GM19452 (cell line): Measurements from ENCODE around the gene TAS1R2.

ENCODE experiments used
- ATAC-seq: cut with Tn5 transposase; IDR thresholded peaks from one replicate; pipeline ENCODE4 v1.9.1; 2021; ENCODE audit not compliant: unreplicated experiment

The TAS1R2 gene

DNA sequence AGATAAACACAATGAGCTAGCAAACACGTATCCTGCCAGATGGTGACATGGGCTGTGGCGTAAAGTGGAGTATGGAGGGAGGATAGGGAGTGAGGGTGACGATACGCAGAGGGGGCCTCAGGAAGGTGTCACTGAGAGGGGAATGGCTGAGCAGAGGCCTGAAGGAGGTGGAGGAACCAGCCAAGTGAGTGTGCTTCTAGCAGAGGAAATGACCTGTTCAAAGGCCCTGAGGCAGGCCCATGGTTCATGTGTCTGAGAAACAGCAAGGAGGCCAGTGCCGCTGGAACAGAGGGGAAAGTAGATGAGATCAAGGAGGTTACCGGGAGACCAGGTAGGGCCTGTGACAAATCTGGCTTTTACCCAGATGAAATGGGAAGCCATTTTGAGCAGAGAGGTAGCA lies 36.0 kb downstream of the TAS1R2 start:
- no peak for ATAC-seq

DNA sequence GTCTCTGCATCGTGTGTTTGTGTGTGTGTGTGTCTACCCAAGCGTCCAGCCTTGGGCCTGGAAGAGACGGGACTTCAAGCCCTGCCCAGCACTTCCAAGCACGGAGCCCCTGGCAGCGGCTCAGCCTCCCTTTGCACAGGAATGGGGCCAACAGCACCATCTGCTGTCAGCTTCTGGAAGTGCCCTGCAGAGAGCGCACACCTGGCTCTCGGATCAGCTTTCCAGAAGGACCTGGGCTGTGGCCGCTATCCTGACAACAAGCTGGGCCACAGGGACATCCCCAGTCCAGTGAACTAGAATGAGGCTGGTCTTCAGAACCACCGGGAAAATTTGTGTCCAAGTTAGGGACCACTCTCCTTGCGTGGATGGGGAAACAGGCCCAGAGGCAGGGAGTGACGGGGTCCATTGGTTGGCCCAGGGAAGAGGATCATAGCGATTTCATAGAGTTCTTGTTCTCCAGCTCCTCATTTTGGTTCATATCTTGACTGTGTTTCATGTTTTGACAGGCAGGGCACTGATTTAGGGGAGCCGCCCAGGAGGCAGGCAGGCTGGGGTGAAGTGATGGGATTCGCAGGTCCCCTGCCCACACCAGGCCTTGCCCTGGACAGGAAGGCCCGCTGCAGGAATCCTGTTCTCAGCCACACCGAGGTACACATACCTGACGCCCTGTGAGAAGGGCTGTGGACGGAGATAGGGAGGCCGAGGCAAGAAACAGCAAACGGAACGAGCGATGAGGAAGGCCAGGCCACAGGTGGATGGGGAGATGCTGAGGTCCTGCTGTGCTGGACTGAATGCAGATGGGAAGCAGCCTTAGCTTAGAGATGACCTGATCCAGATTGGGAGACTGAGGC lies 38.4 kb downstream of the TAS1R2 start:
- no peak for ATAC-seq

DNA sequence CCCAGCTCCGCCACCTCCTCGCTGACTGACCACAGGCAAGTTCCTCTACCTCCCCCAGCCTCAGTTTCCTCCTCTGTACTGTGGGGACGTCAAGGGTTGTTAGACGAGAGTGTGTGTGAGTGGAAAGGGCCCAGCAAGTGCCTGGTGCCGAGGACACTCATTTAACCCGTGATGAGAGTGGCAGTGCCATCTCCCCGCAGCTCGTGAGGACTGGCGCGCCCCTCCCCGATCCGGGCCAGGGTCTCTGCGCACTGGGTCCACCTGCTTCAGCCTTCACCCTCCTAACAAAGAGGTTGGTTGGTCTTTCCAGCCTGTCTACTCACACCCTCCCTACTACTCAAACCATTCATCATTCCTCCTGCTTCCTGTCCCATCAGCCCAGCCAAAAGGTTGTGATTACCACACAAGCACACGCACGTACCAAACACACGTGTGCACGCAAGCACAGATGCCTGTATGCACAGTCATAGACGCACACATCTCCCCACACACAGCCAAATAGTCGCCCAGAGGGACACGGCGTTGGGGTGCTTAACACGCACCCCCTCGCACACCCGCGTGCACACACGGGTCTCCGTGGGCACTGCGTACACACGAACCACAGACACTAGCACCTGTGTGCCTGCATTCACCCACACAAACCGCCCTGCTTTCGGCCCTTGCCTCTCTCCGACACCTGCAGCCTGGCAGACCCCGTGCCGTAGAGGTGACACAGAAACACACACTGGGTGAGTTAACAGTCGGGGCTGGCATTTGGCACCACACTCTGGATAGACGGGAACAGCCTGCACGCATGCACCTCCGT lies 39.3 kb downstream of the TAS1R2 start:
- ATAC-seq: no peak

DNA sequence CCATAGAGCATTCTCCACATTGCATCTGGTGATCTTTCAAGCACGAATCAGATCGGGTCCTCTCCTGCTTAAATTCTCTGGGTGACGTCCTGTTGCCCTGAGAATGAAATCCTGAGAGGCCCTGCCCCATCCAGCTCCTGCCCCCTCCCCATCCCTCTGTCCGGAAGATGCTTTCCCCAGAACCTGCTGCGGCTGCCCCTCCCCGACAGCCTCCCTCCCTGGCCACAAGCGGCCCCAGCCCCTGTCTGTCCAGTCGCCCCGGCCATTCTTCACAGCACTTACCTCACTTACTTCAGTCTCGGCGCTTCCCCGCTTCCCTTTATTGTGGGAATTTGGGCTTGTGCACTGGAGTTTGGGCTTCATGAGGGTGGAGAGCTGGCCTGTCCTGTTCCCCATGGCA lies 40.3 kb downstream of the TAS1R2 start:
- ATAC-seq: no peak

DNA sequence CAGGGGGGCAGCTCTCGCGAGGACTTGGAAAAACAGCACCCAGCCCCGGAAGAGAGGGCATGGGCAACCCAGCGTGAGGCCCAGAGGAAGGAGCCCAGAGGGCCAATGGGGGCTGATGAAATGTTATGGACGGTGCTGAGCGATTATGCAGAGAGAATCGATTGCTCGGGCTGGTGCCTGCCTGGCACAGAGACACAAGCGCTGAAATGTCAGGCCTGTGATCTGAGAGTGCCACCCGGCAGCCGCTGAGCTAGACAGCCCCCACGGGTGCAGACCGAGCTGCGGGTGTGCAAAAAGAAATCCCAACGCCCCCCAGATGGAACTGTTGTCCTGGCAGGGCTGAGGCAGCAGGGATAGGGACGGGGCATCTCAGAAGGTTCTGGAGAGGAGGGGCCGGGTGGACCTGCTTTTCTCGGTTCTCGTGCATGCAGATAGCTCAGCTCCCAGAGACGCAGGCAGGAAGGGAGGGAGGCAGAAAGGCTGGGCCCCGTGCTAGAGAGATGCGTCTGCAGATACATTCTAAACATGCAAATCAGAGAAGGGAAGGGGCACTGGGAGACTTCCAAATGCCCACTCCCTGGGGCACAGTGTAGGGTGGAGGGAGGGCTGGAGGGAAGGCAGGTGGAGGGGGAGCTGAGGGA lies 41.5 kb downstream of the TAS1R2 start:
- ATAC-seq: no peak

DNA sequence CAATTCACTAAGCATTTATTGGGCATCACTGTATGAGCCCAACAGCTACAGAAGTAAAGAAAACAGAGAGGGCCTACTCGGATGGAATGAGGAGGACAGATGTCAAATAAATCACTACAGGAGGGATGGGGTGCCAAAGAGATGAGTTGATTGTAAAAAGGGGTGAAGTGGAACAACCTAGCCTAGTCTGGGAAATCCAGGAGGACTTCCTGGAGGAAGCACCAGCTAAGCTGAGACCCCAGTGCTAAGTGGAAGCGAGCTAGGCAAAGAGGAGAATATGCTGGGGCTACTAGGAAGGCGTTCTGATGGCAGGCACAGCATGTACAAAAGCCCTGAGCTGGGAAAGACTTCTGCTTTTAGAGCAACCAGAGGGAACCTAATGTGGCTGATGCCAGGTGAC lies 42.1 kb downstream of the TAS1R2 start:
- ATAC-seq: no peak

DNA sequence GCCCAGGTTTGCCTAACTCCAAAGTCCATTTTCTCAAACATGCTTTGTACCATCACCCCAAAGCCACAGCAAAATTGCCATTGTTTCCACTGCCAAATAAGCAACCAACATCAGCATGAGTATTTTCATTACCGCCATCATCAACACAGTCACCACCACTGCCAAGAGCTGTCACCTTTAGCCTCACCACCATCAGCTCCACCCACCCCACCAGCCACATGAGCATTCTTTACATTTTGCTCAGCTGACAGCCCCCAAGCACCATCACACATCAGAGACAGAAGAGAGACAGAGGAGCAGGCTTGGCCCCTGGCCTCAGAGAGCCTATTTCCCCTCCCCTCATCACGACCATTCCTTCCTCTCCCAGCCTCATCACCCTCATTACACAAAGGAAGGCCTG lies 42.7 kb downstream of the TAS1R2 start:
- ATAC-seq: no peak

DNA sequence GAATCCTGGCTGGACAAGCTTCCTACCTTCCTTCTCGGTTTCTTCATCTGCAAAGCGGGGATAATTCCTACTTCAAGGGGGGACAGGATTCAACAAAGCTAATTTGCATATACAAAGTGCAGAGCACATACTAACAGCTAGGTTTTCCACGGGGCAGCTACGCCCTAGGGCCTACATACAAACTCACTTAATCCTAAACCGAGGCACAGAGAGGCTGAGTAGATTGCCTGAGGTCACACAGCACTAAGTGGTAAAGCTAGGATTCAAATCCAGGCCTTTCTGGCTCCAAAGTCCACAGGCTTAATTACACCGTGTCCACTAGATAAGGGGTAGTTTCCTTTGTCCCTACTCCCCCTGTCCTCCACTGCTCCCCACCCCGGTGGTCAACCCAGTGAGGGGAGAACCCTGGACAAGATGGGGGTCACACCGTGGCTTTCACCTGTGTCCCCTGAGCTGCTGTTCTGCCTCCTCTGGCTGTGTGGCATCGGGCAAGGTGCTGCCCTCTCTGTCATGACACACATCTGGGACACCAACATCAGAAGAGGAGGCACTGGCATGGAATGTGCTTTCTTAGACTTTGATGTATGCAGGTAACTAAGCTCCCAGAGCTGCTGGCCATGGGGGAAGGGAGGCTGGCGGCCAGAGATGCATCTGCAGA lies 44.5 kb downstream of the TAS1R2 start:
- no peak for ATAC-seq

DNA sequence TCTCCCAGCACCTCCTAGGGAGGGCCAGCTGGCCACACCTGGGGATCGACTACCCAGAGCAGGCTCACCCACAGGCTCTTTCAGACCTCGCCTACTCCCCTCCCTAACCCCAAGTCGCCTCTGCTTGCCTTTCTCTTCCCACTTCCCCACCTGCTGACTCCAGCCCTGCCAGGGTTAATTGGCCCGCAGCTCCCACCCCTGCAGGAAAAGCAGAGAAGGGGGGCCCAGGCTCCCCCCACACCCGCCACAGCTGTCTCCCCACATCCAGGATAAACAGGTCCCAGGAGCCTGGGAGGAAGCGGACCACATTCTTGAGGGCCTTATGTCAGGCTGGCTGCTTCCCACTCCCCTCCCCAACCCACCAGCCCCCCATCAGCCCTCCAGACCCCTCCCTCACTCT lies 45.0 kb downstream of the TAS1R2 start:
- ATAC-seq: no peak

DNA sequence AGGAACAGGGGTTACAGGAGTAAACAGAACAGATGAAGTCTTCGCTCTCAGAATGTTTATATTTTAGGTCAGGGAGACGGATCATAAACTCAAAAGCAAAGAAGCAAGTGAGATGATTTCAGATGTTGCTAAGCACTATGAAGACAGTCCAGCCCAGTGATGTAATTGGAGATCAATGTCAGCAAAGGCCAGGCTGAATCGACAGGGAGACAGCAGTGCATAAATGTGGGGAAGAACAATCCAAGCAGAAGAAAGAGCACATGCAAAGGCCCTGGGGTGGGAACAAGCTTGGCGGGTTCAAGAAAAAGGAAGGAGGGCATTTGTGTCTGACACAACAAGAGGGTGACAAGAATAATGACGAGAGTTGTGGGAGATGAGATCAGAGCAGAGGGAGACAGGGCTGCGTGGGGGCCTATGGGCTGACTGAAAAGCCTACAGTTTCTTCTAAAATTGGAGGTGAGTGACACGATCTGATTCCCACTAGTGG lies 47.0 kb downstream of the TAS1R2 start:
- ATAC-seq: no peak

DNA sequence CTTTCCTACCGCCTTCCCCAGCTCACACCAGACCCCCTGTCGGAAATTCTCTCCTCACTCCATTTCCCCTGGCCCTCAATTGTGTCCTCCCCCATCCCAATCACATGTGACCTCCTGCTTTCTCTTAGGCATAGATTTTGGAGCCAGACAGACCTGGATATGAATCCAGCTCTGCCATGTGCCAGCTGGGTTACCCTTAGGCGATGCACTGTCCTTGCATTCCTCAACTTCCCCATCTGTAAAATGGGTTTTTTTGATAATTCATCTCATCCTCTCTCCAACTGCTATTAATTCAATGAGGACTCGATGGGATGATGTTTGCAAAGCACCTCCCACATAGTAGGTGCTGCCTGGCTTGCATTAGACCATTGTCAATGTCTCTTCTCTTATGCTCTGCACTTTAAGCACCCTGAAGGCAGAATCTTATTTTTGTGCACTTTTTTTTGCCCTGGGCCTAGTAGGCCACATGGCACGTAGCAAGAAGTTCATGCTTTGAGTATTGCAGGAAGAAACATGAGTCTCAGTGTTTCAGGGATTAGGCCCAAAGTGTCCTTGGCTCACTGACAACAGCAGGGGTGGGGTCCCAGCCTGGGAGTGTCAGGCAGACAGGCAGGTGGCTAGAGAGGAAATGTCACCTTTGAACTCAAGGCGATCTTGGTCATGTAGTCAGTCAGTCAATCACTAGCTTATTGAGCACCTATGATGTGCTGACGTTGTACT lies 47.6 kb downstream of the TAS1R2 start:
- no peak for ATAC-seq

DNA sequence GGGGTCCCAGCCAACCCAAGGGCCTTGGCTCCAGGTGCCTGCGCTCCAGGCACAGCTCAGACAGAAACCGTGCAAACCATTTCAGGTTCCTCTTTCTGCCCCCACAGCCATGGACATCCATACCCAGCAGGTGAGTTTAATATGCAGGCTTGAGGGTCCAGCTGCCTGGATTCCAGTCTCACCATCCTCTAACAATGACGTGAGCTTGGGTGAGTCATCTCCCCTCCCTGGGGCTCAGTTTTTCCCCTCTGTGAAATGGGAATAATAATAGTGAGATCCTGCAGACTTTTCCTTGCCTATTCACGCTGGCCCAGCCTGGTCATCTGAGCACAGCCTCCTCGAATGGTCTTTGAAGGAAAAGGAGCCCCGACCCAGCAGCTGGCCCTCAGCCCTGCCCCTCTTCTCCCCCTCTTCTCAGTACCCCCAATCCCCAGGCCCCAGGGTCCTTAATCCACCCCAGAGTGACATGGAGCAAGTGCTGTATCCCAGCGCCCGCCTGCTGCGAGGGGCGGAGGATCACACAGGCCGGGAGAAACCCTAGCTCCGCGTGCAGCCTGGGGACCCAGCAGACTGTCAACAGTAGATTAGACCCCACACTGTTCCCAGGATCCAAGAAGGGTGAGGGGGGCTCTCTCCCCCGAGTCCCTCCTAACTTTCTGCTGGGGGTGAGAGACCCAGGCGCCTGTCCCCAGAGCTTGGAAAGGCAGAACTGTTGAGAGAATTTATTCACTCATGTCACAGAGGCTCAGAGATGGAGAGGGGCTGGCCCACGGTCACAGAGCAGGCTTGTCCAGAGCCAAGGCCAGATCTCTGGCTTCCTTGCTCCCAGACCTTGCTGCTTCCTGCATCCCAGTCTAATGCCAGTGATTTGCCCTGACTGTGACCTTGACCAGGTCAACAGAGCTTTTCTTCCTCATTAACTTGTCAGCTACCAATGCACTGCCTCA lies 49.2 kb downstream of the TAS1R2 start:
- ATAC-seq: no peak

DNA sequence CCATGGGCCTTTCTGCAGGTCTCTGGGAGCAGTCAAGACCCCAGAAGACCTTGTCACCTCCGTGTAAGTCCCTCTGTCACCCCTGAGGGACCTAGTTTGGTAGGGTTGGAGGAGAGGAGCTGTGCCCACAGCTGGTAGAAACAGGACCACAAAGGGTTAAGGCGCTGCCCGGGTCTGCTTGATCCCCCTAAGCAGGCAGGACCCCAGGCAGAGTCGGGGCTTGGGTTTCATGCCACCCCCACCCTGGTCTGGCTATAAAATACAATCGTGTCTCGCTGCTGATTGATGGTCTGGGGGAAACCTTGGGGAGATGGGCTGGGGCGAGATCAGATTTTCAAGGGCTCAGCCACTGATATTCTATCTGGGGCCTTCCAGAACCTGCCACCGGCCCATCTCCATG lies 50.9 kb downstream of the TAS1R2 start:
- no peak for ATAC-seq

DNA sequence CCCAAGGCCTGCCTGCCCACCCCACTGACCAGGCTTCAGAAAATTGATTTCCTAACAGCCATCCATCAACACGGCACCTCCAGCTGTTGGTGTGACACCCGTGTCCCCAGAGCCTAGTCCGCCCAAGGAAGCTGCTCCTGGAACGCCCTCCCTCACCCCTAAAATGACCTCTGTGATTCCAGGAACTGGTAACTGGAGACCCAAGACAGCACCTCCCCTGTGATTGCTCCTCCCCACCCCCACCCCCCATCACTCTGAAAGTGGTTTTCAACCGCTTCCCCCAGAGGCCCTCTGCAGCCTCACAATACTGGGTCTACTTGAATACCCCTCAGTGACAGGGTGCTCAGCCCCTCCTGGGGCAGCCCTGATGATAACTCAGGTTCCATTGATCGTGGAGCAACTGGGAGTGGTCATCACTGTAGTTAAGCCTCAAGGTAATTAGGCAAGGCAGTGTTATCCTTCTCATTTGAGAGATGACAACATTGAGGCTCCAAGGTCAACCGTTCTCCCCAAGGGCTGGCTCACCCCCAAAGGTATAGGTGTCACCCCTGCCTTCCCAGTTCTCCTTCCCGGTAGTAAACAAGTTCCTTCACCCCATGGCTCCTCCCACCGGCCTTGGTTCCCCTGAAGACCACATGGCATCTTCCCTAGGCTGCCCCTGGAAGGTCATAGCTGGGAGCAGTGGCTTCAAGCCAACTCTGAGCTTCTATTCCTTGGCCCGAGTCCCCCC lies 52.0 kb downstream of the TAS1R2 start:
- ATAC-seq: no peak

DNA sequence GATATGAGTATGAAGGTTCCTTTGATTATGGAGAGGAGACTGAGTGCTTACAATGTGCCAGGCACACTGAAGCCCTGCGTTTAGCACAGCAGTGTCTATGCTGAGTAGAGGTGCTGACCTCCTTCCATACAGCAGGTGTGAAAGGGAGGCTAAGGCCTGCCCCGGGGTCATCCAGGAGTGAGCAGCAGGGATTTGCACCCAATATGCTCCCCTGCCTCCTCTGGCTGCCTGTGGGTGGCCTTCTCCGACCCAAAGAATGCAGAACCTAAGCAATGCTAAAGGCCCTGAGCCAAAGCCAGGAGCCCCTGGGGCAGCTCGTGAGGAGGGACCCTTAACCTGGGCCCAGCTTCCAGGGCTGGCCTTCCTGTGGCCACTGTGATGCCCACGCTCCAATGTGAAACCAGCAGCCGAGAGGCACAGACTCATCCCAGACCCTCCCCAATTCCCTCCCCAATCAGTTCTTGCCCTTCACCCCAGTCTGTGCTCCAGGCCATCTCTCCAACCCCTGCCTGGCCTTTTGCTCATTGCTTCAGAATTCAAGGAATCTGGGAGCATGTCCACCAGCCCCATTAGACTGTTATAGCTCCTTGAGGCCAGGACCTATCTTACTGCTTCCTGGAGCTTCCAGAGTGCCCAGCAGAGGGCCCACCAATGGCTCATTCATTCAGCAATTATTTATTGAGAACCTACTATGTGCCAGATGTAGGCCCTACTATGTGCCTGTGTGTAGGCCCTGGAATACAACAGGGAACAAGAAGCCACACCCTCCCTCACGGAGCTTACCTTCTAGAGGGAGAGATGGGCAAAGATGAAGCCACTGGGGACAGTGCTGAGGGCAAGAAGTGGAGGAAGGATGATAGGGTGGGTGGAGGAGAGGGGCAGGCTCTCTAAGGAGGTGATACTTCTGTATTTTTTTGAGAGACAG lies 53.3 kb downstream of the TAS1R2 start:
- no peak for ATAC-seq

DNA sequence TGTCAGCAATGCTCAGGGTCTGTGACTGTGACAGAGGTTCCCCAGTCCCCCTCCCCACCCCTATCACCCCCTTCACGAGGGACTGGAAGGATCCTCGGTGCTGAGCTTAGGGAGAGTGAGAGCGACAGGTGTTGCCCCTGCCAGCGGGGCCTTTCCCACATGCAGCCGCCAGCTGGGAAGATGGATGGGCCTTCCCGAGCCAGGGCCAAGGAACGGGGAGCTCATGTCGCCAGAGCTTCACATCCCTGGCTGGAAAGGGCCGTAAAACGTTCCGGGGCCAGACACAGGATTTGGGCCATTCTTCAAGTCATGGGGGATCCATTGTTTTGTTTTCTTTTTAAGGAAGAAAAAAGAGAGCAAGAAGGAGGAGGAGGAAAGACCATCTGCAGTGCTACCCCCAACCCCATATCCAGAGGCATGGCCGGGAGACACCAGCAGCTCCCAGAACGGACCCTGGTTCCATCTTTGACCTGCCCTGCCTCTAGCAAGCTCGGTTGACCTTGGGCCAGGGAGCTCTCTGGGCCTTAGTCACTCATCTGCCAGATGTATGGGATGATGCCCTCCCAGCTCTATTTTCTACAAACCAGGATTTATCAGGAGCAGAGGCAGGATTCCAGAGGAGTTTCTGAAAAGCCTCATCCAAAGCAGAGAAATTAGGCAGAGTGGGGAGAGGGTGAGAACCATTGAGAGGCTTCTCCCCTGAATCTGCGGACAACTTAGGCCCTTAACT lies 54.1 kb downstream of the TAS1R2 start:
- ATAC-seq: no peak

DNA sequence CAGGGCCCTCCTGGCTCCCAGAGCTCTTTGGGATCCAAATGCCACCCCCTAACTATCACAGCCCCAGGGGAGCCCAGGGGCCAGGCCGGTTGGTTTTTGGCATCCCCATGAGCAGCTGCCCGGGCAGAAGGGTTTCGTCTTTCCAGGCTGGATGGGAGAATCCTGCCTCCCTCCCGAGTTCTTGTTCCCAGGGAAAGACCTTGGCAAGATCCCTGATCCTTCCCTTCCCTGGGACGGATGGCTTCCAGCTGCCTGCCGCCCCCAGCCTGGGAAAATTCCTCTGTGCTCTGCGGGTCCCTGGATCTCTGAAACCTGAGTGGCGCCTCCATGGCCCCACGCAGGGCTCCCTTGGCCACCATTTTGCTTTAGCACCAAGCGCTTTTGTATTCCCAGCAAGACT lies 55.6 kb downstream of the TAS1R2 start:
- ATAC-seq: no peak
